Measurements from ENCODE around the gene LLCFC1. TPM values are rescaled to one million over a fixed set of nuclear protein-coding genes. Genes with fewer than 3 reads are reported as not detected.

LLCFC1 gene
- total RNA-seq, 4 donors from 2014 or later, result not detected

DNA sequence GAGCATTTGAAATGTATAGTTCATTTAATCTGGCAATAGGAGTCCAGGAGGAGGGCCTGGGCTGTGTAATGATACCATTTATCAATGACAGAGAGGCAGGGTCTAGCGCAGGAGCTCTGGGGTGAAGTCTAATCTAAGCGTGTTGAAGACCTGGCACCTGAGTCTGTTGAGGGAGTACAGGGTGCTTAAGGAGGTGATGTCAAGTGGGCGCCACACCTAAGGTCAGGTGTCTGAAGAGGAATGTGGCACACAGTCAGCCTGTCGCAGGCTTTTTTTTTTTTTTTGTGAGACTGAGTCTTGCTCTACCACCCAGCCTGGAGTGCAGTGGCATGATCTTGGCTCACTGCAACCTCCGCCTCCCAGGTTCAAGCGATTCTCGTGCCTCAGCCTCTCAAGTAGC is 2.3 kb downstream of the LLCFC1 start:
- Histone ChIP-seq H3K27ac (replicated peaks in 1 of 4) (no peak overlapping the region), H3K4me1 (no peaks in the 10 kb centered on the region), H3K27me3 (no peaks in the 10 kb centered on the region), H3K36me3 (no peaks in the 10 kb centered on the region), H3K9me3 (no peaks in the 10 kb centered on the region), H3K4me3 (no peak overlapping the region)
- TF ChIP-seq EP300 (IDR thresholded peaks at IDR 0.05) (no peak), POLR2A (IDR thresholded peaks at IDR 0.05; ENCODE audit: low read depth) (no peak), POLR2AphosphoS5 (IDR thresholded peaks at IDR 0.05) (no peak), CTCF (IDR thresholded peaks at IDR 0.05) (no peak)
- DNase-seq (ENCODE audit: extremely low spot score), result no peak
- WGBS, result 95% methylated on average over 7 of the region's 7 CpGs
- intact Hi-C loops (cut with DNase I), result no loop called here

- no peaks in the 10 kb centered on the region for H3K27me3 ChIP-seq
- H3K4me3 ChIP-seq, result no peak overlapping the region
- WGBS, result 89% methylated on average over 4 of the region's 6 CpGs
- intact Hi-C loops (cut with DNase I), result no loop called here
- no peaks in the 10 kb centered on the region for H3K36me3 ChIP-seq
- no peak for TF ChIP-seq EP300 (IDR thresholded peaks at IDR 0.05)
- TF ChIP-seq CTCF (IDR thresholded peaks at IDR 0.05), result no peak
- TF ChIP-seq POLR2A (IDR thresholded peaks at IDR 0.05; ENCODE audit: low read depth), result no peak
- no peak for TF ChIP-seq POLR2AphosphoS5 (IDR thresholded peaks at IDR 0.05)
- H3K27ac ChIP-seq (replicated peaks in 1 of 4), result no peak overlapping the region
- no peaks in the 10 kb centered on the region for H3K4me1 ChIP-seq
- H3K9me3 ChIP-seq, result no peaks in the 10 kb centered on the region
- DNase-seq (ENCODE audit: extremely low spot score), result no peak
These were observed 3.5 kb downstream of the LLCFC1 start for GRCh38 chr7:142942746-142943145.

DNA sequence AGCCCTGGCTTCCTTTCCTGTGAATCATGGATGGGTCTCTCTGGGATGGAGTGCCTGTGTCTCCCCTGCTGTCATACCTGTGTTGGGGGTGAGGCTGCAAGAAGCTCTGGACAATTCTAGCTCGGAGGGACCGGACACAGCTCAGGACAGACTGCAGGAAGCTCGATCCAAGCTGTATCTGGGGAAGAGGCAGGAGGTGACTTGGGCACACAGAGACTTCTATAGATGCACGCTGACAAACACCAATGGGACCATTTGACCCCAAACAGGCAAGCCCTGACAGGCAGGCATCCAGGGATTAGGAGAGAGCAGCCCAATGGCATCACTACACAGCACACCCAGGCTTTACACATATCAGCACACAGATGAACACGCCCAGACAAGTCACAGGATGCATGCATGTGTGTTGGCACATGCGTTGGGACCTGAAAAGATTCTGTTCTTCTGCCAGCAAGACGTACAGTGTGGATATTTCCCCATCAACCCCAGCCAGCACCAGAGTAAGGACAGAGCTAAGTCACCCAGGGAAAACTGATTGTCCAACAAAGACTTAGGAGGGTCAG is 4.5 kb downstream of the LLCFC1 start:
- no peak overlapping the region for H3K4me3 ChIP-seq
- intact Hi-C loops (cut with DNase I), result no loop called here
- no peaks in the 10 kb centered on the region for H3K4me1 ChIP-seq
- WGBS, result 58% methylated on average over 4 of the region's 7 CpGs
- no peak overlapping the region for H3K27ac ChIP-seq (replicated peaks in 1 of 4)
- no peaks in the 10 kb centered on the region for H3K27me3 ChIP-seq
- TF ChIP-seq POLR2A (IDR thresholded peaks at IDR 0.05; ENCODE audit: low read depth) (no peak), CTCF (IDR thresholded peaks at IDR 0.05) (no peak), POLR2AphosphoS5 (IDR thresholded peaks at IDR 0.05) (no peak), EP300 (IDR thresholded peaks at IDR 0.05) (no peak)
- no peaks in the 10 kb centered on the region for H3K36me3 ChIP-seq
- no peaks in the 10 kb centered on the region for H3K9me3 ChIP-seq
- no peak for DNase-seq (ENCODE audit: extremely low spot score)

GRCh38 chr7:142945001-142945400 is 5.7 kb downstream of the LLCFC1 start:
- Histone ChIP-seq H3K9me3 (no peaks in the 10 kb centered on the region), H3K27ac (replicated peaks in 1 of 4) (no peak overlapping the region), H3K4me1 (no peaks in the 10 kb centered on the region), H3K36me3 (no peaks in the 10 kb centered on the region), H3K4me3 (no peak overlapping the region), H3K27me3 (no peaks in the 10 kb centered on the region)
- DNase-seq (ENCODE audit: extremely low spot score), result no peak
- 58% methylated on average over 3 of the region's 3 CpGs for WGBS
- TF ChIP-seq POLR2A (IDR thresholded peaks at IDR 0.05; ENCODE audit: low read depth) (no peak), CTCF (IDR thresholded peaks at IDR 0.05) (no peak), EP300 (IDR thresholded peaks at IDR 0.05) (no peak), POLR2AphosphoS5 (IDR thresholded peaks at IDR 0.05) (no peak)
- intact Hi-C loops (cut with DNase I), result no loop called here

- 86% methylated on average over 4 of the region's 4 CpGs for WGBS
- TF ChIP-seq POLR2AphosphoS5 (IDR thresholded peaks at IDR 0.05), result no peak
- no peak for TF ChIP-seq CTCF (IDR thresholded peaks at IDR 0.05)
- TF ChIP-seq EP300 (IDR thresholded peaks at IDR 0.05), result no peak
- TF ChIP-seq POLR2A (IDR thresholded peaks at IDR 0.05; ENCODE audit: low read depth), result no peak
These were observed 9.3 kb downstream of the LLCFC1 start for GRCh38 chr7:142948603-142949002.

More at GRCh38 chr7:142948603-142949002, 9.3 kb downstream of the LLCFC1 start:
- Histone ChIP-seq H3K9me3 (no peaks in the 10 kb centered on the region), H3K4me1 (no peaks in the 10 kb centered on the region), H3K36me3 (no peaks in the 10 kb centered on the region), H3K4me3 (no peak overlapping the region), H3K27ac (replicated peaks in 1 of 4) (no peak overlapping the region), H3K27me3 (no peaks in the 10 kb centered on the region)
- no peak for DNase-seq (ENCODE audit: extremely low spot score)
- intact Hi-C loops (cut with DNase I), result no loop called here

All from esophagus muscularis mucosa (tissue), 4 donors.